ENCODE results near the gene TMEM54. TPM values are rescaled to one million over a fixed set of nuclear protein-coding genes. Genes with fewer than 3 reads are reported as not detected.

TMEM54 gene
- total RNA-seq, 1 experiment from 2014 or later = 61.5 TPM

- peaks cover 11% of the 10 kb centered on the region for H3K4me1 ChIP-seq (ENCODE audit: control insufficient read depth, insufficient read depth, low read length)
- no peak overlapping the region for H3K27ac ChIP-seq (ENCODE audit: low read length)
- TF ChIP-seq, protein P1, sequence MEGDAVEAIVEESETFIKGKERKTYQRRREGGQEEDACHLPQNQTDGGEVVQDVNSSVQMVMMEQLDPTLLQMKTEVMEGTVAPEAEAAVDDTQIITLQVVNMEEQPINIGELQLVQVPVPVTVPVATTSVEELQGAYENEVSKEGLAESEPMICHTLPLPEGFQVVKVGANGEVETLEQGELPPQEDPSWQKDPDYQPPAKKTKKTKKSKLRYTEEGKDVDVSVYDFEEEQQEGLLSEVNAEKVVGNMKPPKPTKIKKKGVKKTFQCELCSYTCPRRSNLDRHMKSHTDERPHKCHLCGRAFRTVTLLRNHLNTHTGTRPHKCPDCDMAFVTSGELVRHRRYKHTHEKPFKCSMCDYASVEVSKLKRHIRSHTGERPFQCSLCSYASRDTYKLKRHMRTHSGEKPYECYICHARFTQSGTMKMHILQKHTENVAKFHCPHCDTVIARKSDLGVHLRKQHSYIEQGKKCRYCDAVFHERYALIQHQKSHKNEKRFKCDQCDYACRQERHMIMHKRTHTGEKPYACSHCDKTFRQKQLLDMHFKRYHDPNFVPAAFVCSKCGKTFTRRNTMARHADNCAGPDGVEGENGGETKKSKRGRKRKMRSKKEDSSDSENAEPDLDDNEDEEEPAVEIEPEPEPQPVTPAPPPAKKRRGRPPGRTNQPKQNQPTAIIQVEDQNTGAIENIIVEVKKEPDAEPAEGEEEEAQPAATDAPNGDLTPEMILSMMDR (IDR thresholded peaks at IDR 0.05) = no peak
- TF ChIP-seq REST (IDR thresholded peaks at IDR 0.05; ENCODE audit: insufficient read depth in 1 of 2, low read depth in 2 of 2, low read length in 1 of 2) (no peak), TCF7L2 (IDR thresholded peaks at IDR 0.05; ENCODE audit: low read depth, low read length) (no peak), SIN3A (IDR thresholded peaks at IDR 0.05; ENCODE audit: borderline replicate concordance, insufficient read depth, low read depth, low read length) (no peak), POLR2AphosphoS5 (IDR thresholded peaks at IDR 0.05; ENCODE audit: low read depth, low read length) (no peak)
- no peaks in the 10 kb centered on the region for H3K9me3 ChIP-seq (ENCODE audit: control insufficient read depth, insufficient read depth, low read depth, low read length)
- CTCF ChIA-PET = no interaction called here
- POLR2A ChIA-PET = no interaction called here
- peaks cover 4% of the 10 kb centered on the region for H3K27me3 ChIP-seq (ENCODE audit: control insufficient read depth, insufficient read depth, low read length)
- DNase-seq (ENCODE audit: low read depth, low spot score) = no peak
- peak; percentile 19 for ATAC-seq
- peak overlapping the region in 1 of 2 experiments; percentile 32; a peak in 3 of 4 replicates for H3K4me3 ChIP-seq (ENCODE audit: low read depth in 2 of 2, low read length in 2 of 2)
- BruUV-seq (replicated peaks) = no TSS peak
- H3K36me3 ChIP-seq (ENCODE audit: control insufficient read depth, insufficient read depth, low read length) = no peaks in the 10 kb centered on the region
- in situ Hi-C loops (cut with HindIII; ENCODE audit: low pct_unique_long_range_greater_than_20kb, low sequenced_read_pairs) (no loop called here), intact Hi-C loops (cut with micrococcal nuclease; ENCODE audit: unreplicated experiment) (loop anchor here (10.0 kb wide), 2 partner anchors 215 to 425 kb away; partner anchors contain the start of gene AZIN2)
These were observed 31.1 kb downstream of the TMEM54 start for GRCh38 chr1:32869923-32870614.

DNA sequence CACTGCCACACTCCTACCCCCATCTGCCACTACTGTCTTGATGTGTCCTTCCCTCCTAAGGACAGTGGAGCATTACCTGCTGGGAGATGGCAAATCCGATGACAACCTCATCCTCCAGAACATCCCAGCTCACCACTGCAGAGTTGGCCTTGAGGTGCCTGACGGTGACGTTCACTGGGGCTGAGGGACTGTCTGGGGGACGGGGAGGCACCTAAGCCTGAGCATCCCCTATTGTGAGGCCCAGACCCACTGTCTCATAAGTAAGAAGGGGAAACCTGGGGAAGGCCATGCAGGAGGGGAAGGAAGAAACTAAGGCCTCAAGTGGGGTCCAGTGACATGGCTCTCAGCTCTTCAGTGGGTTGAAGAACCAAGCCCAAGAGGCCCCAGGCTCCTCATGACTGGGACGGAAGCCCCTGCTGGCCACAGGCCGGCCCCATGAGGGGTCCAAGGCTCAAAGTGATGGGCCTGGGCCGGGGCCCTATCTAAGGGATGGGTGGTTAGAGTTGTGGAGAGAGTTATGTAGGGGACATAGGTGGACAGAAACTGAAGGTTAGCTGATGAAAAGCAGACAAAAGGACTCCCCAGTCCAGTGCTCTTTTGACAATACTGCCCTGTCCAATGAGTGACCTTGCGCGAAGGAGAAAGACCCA, 32.3 kb downstream of the TMEM54 start:
- Histone ChIP-seq H3K4me1 (ENCODE audit: control insufficient read depth, insufficient read depth, low read length) (peaks cover 11% of the 10 kb centered on the region), H3K4me3 (ENCODE audit: low read depth in 2 of 2, low read length in 2 of 2) (no peak overlapping the region), H3K27me3 (ENCODE audit: control insufficient read depth, insufficient read depth, low read length) (no peaks in the 10 kb centered on the region), H3K27ac (ENCODE audit: low read length) (no peak overlapping the region), H3K9me3 (ENCODE audit: control insufficient read depth, insufficient read depth, low read depth, low read length) (no peaks in the 10 kb centered on the region), H3K36me3 (ENCODE audit: control insufficient read depth, insufficient read depth, low read length) (no peaks in the 10 kb centered on the region)
- ChIA-PET CTCF (no interaction called here), POLR2A (no interaction called here)
- DNase-seq (ENCODE audit: low read depth, low spot score) (no peak), ATAC-seq (no peak)
- in situ Hi-C loops (cut with HindIII; ENCODE audit: low pct_unique_long_range_greater_than_20kb, low sequenced_read_pairs) = no loop called here
- no TSS peak for BruUV-seq (replicated peaks)
- no peak for TF ChIP-seq REST (IDR thresholded peaks at IDR 0.05; ENCODE audit: insufficient read depth in 1 of 2, low read depth in 2 of 2, low read length in 1 of 2)
- TF ChIP-seq TCF7L2 (IDR thresholded peaks at IDR 0.05; ENCODE audit: low read depth, low read length) = no peak
- TF ChIP-seq, protein P1 (IDR thresholded peaks at IDR 0.05) = no peak
- TF ChIP-seq POLR2AphosphoS5 (IDR thresholded peaks at IDR 0.05; ENCODE audit: low read depth, low read length) = no peak
- TF ChIP-seq SIN3A (IDR thresholded peaks at IDR 0.05; ENCODE audit: borderline replicate concordance, insufficient read depth, low read depth, low read length) = no peak
- intact Hi-C loops (cut with micrococcal nuclease; ENCODE audit: unreplicated experiment) = no loop called here

Measured in Panc1 (cell line).